Esophagus squamous epithelium (tissue), 5 donors: Measurements from ENCODE around the gene ANP32E. TPM values are rescaled to one million over a fixed set of nuclear protein-coding genes. Genes with fewer than 3 reads are reported as not detected.
"Not testable (repeated sequence)": the region's sequence is repeated elsewhere in the genome, so short reads cannot be mapped to it uniquely, and the experiment has no call there.

ENCODE experiments used
- DNase-seq: peaks from one replicate; lab custom pipeline; 2025; lab: John Stamatoyannopoulos, UW
- H3K27ac ChIP-seq, 4 donors: fragments of 200-600 bp; sonication (generic); one replicate each; pipeline ENCODE4 v1.5.1; 2016 to 2019; ENCODE audit warnings: mild to moderate bottlenecking in 1 of 4
- H3K27me3 ChIP-seq, 4 donors: fragments of 200-600 bp; sonication (generic); 1 replicate in 3 of 4; 2 replicates in 1 of 4; pipeline versions ENCODE4 v1.5.1 to v1.6.0; 2017 to 2021; ENCODE audit warnings: antibody characterized with exemption in 1 of 4
- H3K36me3 ChIP-seq, 3 donors: fragments of 200-600 bp; sonication (generic); one replicate each; pipeline ENCODE4 v1.5.1; 2016 to 2019
- H3K4me1 ChIP-seq, 3 donors: fragments of 200-600 bp; sonication (generic); one replicate each; pipeline ENCODE4 v1.5.1; 2017 to 2019
- H3K4me3 ChIP-seq, 4 donors: fragments of 200-600 bp; sonication (generic); 1 replicate in 3 of 4; 2 replicates in 1 of 4; pipeline ENCODE4 v1.5.1; 2016 to 2019; ENCODE audit warnings: mild to moderate bottlenecking in 2 of 4, moderate library complexity in 1 of 4
- H3K9me3 ChIP-seq, 3 donors: fragments of 200-600 bp; sonication (generic); one replicate each; pipeline ENCODE4 v1.5.1; 2016 to 2019
- POLR2A ChIP-seq, 4 donors: fragments of 450-650 bp; IDR thresholded peaks; one replicate each; pipeline ENCODE4 v1.6.1; 2017; ENCODE audit warnings: antibody characterized with exemption in 4 of 4, mild to moderate bottlenecking in 4 of 4, moderate library complexity in 3 of 4
- WGBS, 2 donors: methylation state at CpG; one replicate each; pipeline ENCODE4 v1.1.5; 2018; 5-methylcytosine and 5-hydroxymethylcytosine counted together
- intact Hi-C: fragments of 100-400 bp; cut with DNase I; formaldehyde crosslinking; loops from one replicate; pipeline ENCODE4 v1.15.0; 2022
- total RNA-seq, 4 donors: library from RNA; depleted of rRNA; stranded (reverse); fragments of >200 nt; gene quantifications; one replicate each; pipeline ENCODE4 v1.1.0, GENCODE V29; 2016
- TF ChIP-seq, protein P1 (sequence below), 6 experiments: fragments of 450-650 bp in 4 of 6; fragments of 200-600 bp in 2 of 6; sonication (generic) in 2 of 6; IDR thresholded peaks; one replicate each; pipeline ENCODE4 v1.5.1; 2016 to 2019; ENCODE audit warnings: antibody characterized with exemption in 6 of 6, mild to moderate bottlenecking in 4 of 6, moderate library complexity in 4 of 6
- donor health status: DM: yes; HTN: yes; CAD: no.

ANP32E gene
- total RNA-seq, 4 donors from 2014 or later: 8.8 to 23.6 (median 18.5) TPM

DNA sequence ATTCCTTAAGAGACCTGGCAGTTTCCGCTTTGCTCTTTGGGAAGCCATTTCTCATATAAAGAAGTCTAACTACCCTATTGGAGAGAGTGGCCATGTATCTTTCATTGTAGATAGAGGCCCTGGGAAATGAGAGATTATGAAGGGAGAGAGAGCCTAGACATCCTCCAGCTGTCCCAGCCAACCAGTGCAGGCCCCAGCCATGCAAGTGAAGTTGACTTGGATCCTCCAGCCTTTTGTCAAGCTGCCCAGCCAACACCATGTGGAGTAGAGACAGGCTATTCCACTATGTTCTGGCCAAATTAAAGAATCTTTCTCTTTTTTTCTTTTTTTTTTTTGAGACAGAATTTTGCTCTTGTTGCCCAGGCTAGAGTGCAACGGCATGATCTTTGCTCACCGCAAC, 7.1 kb upstream of the ANP32E start:
- no peak for TF ChIP-seq POLR2A (IDR thresholded peaks at IDR 0.05)
- TF ChIP-seq, protein P1, sequence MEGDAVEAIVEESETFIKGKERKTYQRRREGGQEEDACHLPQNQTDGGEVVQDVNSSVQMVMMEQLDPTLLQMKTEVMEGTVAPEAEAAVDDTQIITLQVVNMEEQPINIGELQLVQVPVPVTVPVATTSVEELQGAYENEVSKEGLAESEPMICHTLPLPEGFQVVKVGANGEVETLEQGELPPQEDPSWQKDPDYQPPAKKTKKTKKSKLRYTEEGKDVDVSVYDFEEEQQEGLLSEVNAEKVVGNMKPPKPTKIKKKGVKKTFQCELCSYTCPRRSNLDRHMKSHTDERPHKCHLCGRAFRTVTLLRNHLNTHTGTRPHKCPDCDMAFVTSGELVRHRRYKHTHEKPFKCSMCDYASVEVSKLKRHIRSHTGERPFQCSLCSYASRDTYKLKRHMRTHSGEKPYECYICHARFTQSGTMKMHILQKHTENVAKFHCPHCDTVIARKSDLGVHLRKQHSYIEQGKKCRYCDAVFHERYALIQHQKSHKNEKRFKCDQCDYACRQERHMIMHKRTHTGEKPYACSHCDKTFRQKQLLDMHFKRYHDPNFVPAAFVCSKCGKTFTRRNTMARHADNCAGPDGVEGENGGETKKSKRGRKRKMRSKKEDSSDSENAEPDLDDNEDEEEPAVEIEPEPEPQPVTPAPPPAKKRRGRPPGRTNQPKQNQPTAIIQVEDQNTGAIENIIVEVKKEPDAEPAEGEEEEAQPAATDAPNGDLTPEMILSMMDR (IDR thresholded peaks at IDR 0.05): no peak
- no peaks in the 10 kb centered on the region for H3K9me3 ChIP-seq
- no peak for DNase-seq
- H3K36me3 ChIP-seq: no peaks in the 10 kb centered on the region
- no peaks in the 10 kb centered on the region for H3K4me1 ChIP-seq
- WGBS, 2 donors: 85 to 91% methylated on average over 3 of the region's 3 CpGs
- intact Hi-C loops: no loop called here
- H3K27ac ChIP-seq: no peak overlapping the region
- H3K27me3 ChIP-seq: no peaks in the 10 kb centered on the region
- H3K4me3 ChIP-seq: no peak overlapping the region

DNA sequence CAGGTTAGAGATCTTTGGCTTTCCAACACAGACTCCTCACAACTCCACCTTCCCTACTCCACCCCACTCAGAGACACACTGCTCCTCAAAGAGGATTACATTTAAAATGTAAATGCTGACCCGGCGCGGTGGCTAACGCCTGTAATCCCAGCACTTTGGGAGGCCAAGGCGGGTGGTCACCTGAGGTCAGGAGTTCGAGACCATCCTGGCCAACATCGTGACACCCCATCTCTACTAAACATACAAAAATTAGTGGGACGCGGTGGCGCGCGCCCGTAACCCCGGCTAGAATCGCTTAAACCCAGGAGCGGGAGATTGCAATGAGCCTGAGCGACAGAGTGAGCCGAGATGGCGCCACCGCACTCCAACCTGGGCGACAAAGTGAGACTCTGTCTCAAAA, 1.8 kb upstream of the ANP32E start:
- no peak overlapping the region for H3K27ac ChIP-seq
- H3K9me3 ChIP-seq: no peaks in the 10 kb centered on the region
- no peak for TF ChIP-seq POLR2A (IDR thresholded peaks at IDR 0.05)
- TF ChIP-seq, protein P1 (IDR thresholded peaks at IDR 0.05): no peak
- no peak overlapping the region for H3K4me3 ChIP-seq
- H3K36me3 ChIP-seq: no peaks in the 10 kb centered on the region
- intact Hi-C loops: no loop called here
- no peaks in the 10 kb centered on the region for H3K27me3 ChIP-seq
- no peak for DNase-seq
- 92 to 94% methylated on average over 10 to 21 of the region's 21 CpGs for WGBS, 2 donors
- peaks cover 5 to 27% (median 7%) of the 10 kb centered on the region in 3 donors for H3K4me1 ChIP-seq

DNA sequence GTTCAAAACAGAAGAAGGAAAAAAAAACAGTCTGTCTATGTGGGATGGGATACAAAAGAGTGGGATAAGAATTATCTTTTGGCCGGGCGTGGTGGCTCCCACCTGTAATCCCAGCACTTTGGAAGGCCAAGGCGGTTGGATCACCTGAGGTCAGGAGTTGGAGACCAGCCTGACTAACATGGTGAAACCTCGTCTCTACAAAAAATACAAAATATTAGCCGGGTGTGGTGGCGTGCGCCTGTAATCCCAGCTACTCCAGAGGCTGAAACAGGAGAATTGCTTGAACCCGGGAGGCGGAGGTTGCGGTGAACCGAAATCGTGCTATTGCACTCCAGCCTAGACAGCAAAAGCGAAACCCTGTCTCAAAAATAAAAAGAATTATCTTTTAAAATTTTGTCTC, 1.3 kb upstream of the ANP32E start:
- WGBS, 2 donors: 76 to 91% methylated on average over 13 of the region's 13 CpGs
- peaks cover 5 to 27% (median 7%) of the 10 kb centered on the region in 3 donors for H3K4me1 ChIP-seq
- H3K27ac ChIP-seq, H3K36me3 ChIP-seq, H3K4me3 ChIP-seq, DNase-seq, H3K27me3 ChIP-seq, H3K9me3 ChIP-seq, intact Hi-C loops: not testable (repeated sequence)

DNA sequence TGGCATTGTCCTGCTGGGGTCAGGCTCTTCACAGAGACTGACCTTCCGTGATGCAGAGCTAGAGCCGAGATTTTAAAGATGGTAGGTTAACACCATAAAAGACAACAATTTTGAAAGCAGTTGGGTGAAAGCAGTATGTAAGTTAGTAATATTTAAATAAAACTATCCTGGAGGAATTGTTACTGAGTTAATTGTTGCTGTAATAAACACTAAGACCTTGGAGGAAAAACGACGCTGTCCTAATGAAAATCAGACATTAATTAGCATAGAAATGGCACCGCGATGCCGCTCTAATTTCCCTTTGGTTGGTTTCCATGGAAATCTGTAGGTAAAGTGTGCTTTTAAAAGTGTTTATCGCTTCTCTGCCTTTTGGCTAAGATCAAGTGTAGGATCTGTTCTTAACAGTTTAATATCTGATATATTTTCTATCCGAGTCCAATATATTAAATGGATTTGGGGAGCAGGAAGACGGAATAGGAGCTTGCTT, 745 bp upstream of the ANP32E start:
- WGBS, 2 donors: 31 to 41% methylated on average over 9 to 10 of the region's 10 CpGs
- DNase-seq: no peak
- H3K9me3 ChIP-seq: no peaks in the 10 kb centered on the region
- no peak for TF ChIP-seq POLR2A (IDR thresholded peaks at IDR 0.05)
- TF ChIP-seq, protein P1 (IDR thresholded peaks at IDR 0.05): no peak
- intact Hi-C loops: no loop called here
- H3K27ac ChIP-seq: peak overlapping the region; percentile 57 to 97 (median 79)
- H3K4me1 ChIP-seq: peaks cover 5 to 27% (median 7%) of the 10 kb centered on the region in 3 donors
- H3K27me3 ChIP-seq: no peaks in the 10 kb centered on the region
- no peaks in the 10 kb centered on the region for H3K36me3 ChIP-seq
- H3K4me3 ChIP-seq: peak overlapping the region; percentile 66 to 96 (median 88)

DNA sequence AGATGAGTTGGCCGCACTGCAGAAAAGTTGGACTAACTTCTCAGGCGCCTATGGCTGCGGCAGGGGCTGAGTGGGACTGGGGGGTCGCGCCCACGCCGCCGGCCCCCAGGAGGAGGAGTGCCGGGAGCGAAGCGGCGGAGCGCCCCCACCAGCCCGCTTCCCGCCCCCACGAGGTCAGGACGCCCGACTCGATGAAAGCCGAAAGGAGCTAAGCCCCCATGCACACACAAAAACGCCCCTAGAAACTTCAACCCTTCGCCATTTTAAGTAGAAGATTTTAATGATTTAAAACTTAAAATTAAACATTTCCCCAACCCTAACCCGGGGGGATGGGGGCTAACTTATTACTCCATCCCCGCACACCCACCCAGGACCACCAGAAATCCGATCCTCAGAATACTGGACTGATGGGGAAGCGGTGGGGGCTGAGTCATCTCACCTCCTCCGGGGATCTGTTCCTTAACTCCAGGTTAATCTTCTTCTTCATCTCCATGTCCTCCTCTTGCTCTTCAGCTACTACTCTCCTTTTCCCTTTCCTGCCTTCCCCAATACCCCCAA, 539 bp downstream of the ANP32E start:
- Histone ChIP-seq H3K4me1 (peaks cover 5 to 27% (median 7%) of the 10 kb centered on the region in 3 donors), H3K27ac (peak overlapping the region; percentile 87 to 98 (median 98)), H3K4me3 (peak overlapping the region; percentile 66 to 96 (median 88)), H3K9me3 (no peaks in the 10 kb centered on the region), H3K36me3 (peaks cover 0 to 12% (median 0%) of the 10 kb centered on the region in 3 donors), H3K27me3 (no peaks in the 10 kb centered on the region)
- intact Hi-C loops: no loop called here
- TF ChIP-seq, protein P1 (IDR thresholded peaks at IDR 0.05): no peak
- TF ChIP-seq POLR2A (IDR thresholded peaks at IDR 0.05): no peak
- 0 to 2% methylated on average over 8 to 12 of the region's 27 CpGs for WGBS, 2 donors
- DNase-seq: no peak
